GM12801 (cell line): ENCODE measurements around the gene STIM1.

ENCODE experiments used
- CTCF ChIP-seq: IDR thresholded peaks from one replicate; pipeline ENCODE4 v1.5.1; 2011; ENCODE audit warnings: control low read depth; ENCODE audit not compliant: insufficient read length; ENCODE audit errors: extremely low read depth

The STIM1 gene

GRCh38 chr11:3833449-3833848, 22.0 kb upstream of the STIM1 start:
- no peak for TF ChIP-seq CTCF

- TF ChIP-seq CTCF = no peak
Observed at GRCh38 chr11:3834349-3834663, 21.2 kb upstream of the STIM1 start.

- TF ChIP-seq CTCF = no peak
Observed at GRCh38 chr11:3834664-3835461, 20.6 kb upstream of the STIM1 start.

GRCh38 chr11:3835751-3836150, 19.7 kb upstream of the STIM1 start:
- no peak for TF ChIP-seq CTCF

- TF ChIP-seq CTCF = no peak
Observed at GRCh38 chr11:3836903-3837302, 18.6 kb upstream of the STIM1 start.

GRCh38 chr11:3837793-3838192, 17.7 kb upstream of the STIM1 start:
- TF ChIP-seq CTCF = no peak

- no peak for TF ChIP-seq CTCF
Observed at GRCh38 chr11:3838504-3838903, 17.0 kb upstream of the STIM1 start.
